Mesendoderm (in vitro differentiated cells): Measurements from ENCODE around the gene ATL2. TPM values are rescaled to one million over a fixed set of nuclear protein-coding genes. Genes with fewer than 3 reads are reported as not detected.
A peak's percentile ranks its signal among the peaks of the same experiment; 100 is the strongest.

Experiments
- DNase-seq: peaks from one replicate; pipeline ENCODE4 v3.0.0; 2013
- H2AK5ac ChIP-seq: 2 replicates; pipeline ENCODE4 v1.6.1; 2013; ENCODE audit warnings: low read length, inconsistent platforms
- H2BK120ac ChIP-seq: 2 replicates; pipeline ENCODE4 v1.6.1; 2013; ENCODE audit warnings: low read depth, mild to moderate bottlenecking, low read length, moderate library complexity, mixed read lengths
- H2BK15ac ChIP-seq: replicated peaks from 2 replicates; pipeline ENCODE4 v1.6.1; 2013; ENCODE audit warnings: low read depth, mild to moderate bottlenecking, moderate library complexity
- H2BK5ac ChIP-seq: 2 replicates; pipeline ENCODE4 v1.6.1; 2013; ENCODE audit warnings: low read length, inconsistent platforms
- H3K18ac ChIP-seq: 2 replicates; pipeline ENCODE4 v1.6.1; 2013; ENCODE audit warnings: mild to moderate bottlenecking, low read length, mixed read lengths
- H3K23ac ChIP-seq: one replicate; pipeline ENCODE4 v1.6.1; 2013; ENCODE audit warnings: low read length
- H3K27ac ChIP-seq: 2 replicates; pipeline ENCODE4 v1.5.1; 2013; ENCODE audit warnings: low read depth, mild to moderate bottlenecking, inconsistent platforms, low read length, moderate library complexity
- H3K27me3 ChIP-seq: 2 replicates; pipeline ENCODE4 v1.6.1; 2013; ENCODE audit warnings: low read length, control low read depth, mild to moderate bottlenecking, inconsistent platforms; ENCODE audit not compliant: insufficient read depth, poor library complexity
- H3K36me3 ChIP-seq: 2 replicates; pipeline ENCODE4 v1.6.1; 2013; ENCODE audit warnings: low read length, inconsistent platforms; ENCODE audit not compliant: control insufficient read depth, insufficient read depth
- H3K4ac ChIP-seq: one replicate; pipeline ENCODE4 v1.6.1; 2013; ENCODE audit warnings: low read depth, mild to moderate bottlenecking, low read length, moderate library complexity
- H3K4me1 ChIP-seq: 2 replicates; pipeline ENCODE4 v1.6.1; 2013; ENCODE audit warnings: low read depth, low read length, inconsistent platforms; ENCODE audit not compliant: control insufficient read depth
- H3K4me2 ChIP-seq: 2 replicates; pipeline ENCODE4 v1.6.1; 2013; ENCODE audit warnings: low read length
- H3K4me3 ChIP-seq: 2 replicates; pipeline ENCODE4 v1.5.1; 2013; ENCODE audit warnings: mild to moderate bottlenecking, low read length
- H3K56ac ChIP-seq: one replicate; pipeline ENCODE4 v1.6.1; 2013; ENCODE audit warnings: low read length
- H3K79me1 ChIP-seq: 2 replicates; pipeline ENCODE4 v1.6.1; 2013; ENCODE audit warnings: low read length, inconsistent platforms
- H3K79me2 ChIP-seq: 2 replicates; pipeline ENCODE4 v1.6.1; 2013; ENCODE audit warnings: mild to moderate bottlenecking, low read length; ENCODE audit not compliant: control insufficient read depth, insufficient read depth
- H3K9ac ChIP-seq: 2 replicates; pipeline ENCODE4 v1.6.1; 2013; ENCODE audit warnings: low read length, inconsistent platforms
- H4K5ac ChIP-seq: one replicate; pipeline ENCODE4 v1.6.1; 2013; ENCODE audit warnings: low read length
- H4K8ac ChIP-seq: one replicate; pipeline ENCODE4 v1.6.1; 2013; ENCODE audit warnings: low read depth, mild to moderate bottlenecking, control low read depth, low read length, moderate library complexity
- WGBS: extraction: QIAGEN DNeasy Blood & Tissue Kit; methylation state at CpG from one replicate; pipeline ENCODE4 v1.1.7; 2013; ENCODE audit warnings: low lambda C conversion rate, missing lambda C conversion rate; ENCODE audit not compliant: insufficient coverage; ENCODE audit errors: extremely low coverage; 5-methylcytosine and 5-hydroxymethylcytosine counted together
- polyA plus RNA-seq, 2 experiments: library from polyadenylated mRNA; stranded (reverse); fragments of 200-250 nt; gene quantifications; one replicate each; pipeline ENCODE4 v1.2.3, GENCODE V29; 2013

The ATL2 gene
- polyA plus RNA-seq (2013, experiment 1 of 2) = 32.1 TPM
- 32.4 TPM for polyA plus RNA-seq (2013, experiment 2 of 2)

- peak; percentile 98 for DNase-seq
- WGBS = no CpG with 5 or more reads among the region's 73 CpGs
- no peak within 1 kb of the TSS for H4K8ac ChIP-seq
These were observed at the start of gene ATL2 for GRCh38 chr2:38377050-38377828. Gene ATL2, minus strand, starts transcription at chr2:38377273. Its CDS starts 13 bp downstream, at chr2:38377260.

GRCh38 chr2:38423763-38424162 lies 46.7 kb upstream of the ATL2 start:
- WGBS = no CpG with 5 or more reads among the region's 3 CpGs
- Histone ChIP-seq H3K4me1 (no peaks in the 10 kb centered on the region), H3K79me2 (no peaks in the 10 kb centered on the region)

More at GRCh38 chr2:38377050-38377828, at the start of gene ATL2:
- peak within 1 kb of the TSS; percentile 95 for H3K9ac ChIP-seq
- H3K79me2 ChIP-seq = peaks cover 40% of the 10 kb centered on the region
- no peaks in the 10 kb centered on the region for H3K27me3 ChIP-seq
- H3K18ac ChIP-seq = peak within 1 kb of the TSS; percentile 46
- H3K4ac ChIP-seq = peak within 1 kb of the TSS; percentile 93
- no peak within 1 kb of the TSS for H2AK5ac ChIP-seq
- H3K4me2 ChIP-seq = peak within 1 kb of the TSS; percentile 73
- H3K23ac ChIP-seq = no peak within 1 kb of the TSS
- H3K79me1 ChIP-seq = peaks cover 2% of the 10 kb centered on the region
- H3K36me3 ChIP-seq = no peaks in the 10 kb centered on the region
- H3K56ac ChIP-seq = peak within 1 kb of the TSS; percentile 99
- H2BK5ac ChIP-seq = peak within 1 kb of the TSS; percentile 73
- H2BK15ac ChIP-seq = no peak within 1 kb of the TSS
- H4K5ac ChIP-seq = no peak within 1 kb of the TSS
- H3K4me1 ChIP-seq = peaks cover 8% of the 10 kb centered on the region
- H3K27ac ChIP-seq = peak within 1 kb of the TSS; percentile 62
- H2BK120ac ChIP-seq = peak within 1 kb of the TSS; percentile 39
- peak within 1 kb of the TSS; percentile 71 for H3K4me3 ChIP-seq

GRCh38 chr2:38421274-38422056 lies 44.4 kb upstream of the ATL2 start:
- Histone ChIP-seq H3K36me3 (no peaks in the 10 kb centered on the region), H2BK5ac (no peak overlapping the region), H3K27ac (no peak overlapping the region), H2BK15ac (no peak overlapping the region), H3K56ac (no peak overlapping the region), H3K27me3 (no peaks in the 10 kb centered on the region), H2BK120ac (no peak overlapping the region), H3K79me1 (no peaks in the 10 kb centered on the region), H3K9ac (no peak overlapping the region), H3K4ac (no peak overlapping the region), H3K4me1 (no peaks in the 10 kb centered on the region), H3K4me2 (no peak overlapping the region), H3K23ac (no peak overlapping the region), H3K4me3 (no peak overlapping the region), H4K5ac (no peak overlapping the region), H2AK5ac (no peak overlapping the region), H3K79me2 (no peaks in the 10 kb centered on the region), H3K18ac (no peak overlapping the region), H4K8ac (no peak overlapping the region)
- no peak for DNase-seq
- no CpG with 5 or more reads among the region's 11 CpGs for WGBS

More at GRCh38 chr2:38423763-38424162, 46.7 kb upstream of the ATL2 start:
- DNase-seq = no peak
- no peak overlapping the region for H3K23ac ChIP-seq
- H3K4me3 ChIP-seq = no peak overlapping the region
- H3K4me2 ChIP-seq = no peak overlapping the region
- no peak overlapping the region for H2BK120ac ChIP-seq
- H3K27ac ChIP-seq = no peak overlapping the region
- H4K8ac ChIP-seq = no peak overlapping the region
- H3K9ac ChIP-seq = no peak overlapping the region
- H3K18ac ChIP-seq = no peak overlapping the region
- no peak overlapping the region for H3K4ac ChIP-seq
- H2BK15ac ChIP-seq = no peak overlapping the region
- H2AK5ac ChIP-seq = no peak overlapping the region
- H3K79me1 ChIP-seq = no peaks in the 10 kb centered on the region
- H2BK5ac ChIP-seq = no peak overlapping the region
- H3K56ac ChIP-seq = no peak overlapping the region
- H3K27me3 ChIP-seq = no peaks in the 10 kb centered on the region
- H3K36me3 ChIP-seq = no peaks in the 10 kb centered on the region
- no peak overlapping the region for H4K5ac ChIP-seq

GRCh38 chr2:38419499-38419898 lies 42.4 kb upstream of the ATL2 start:
- no peak overlapping the region for H2BK15ac ChIP-seq
- no peak overlapping the region for H3K4ac ChIP-seq
- no peak for DNase-seq
- no peaks in the 10 kb centered on the region for H3K79me2 ChIP-seq
- H3K18ac ChIP-seq = no peak overlapping the region
- H3K23ac ChIP-seq = no peak overlapping the region
- no CpG with 5 or more reads among the region's 5 CpGs for WGBS
- no peak overlapping the region for H2BK120ac ChIP-seq
- H3K56ac ChIP-seq = no peak overlapping the region
- H3K79me1 ChIP-seq = no peaks in the 10 kb centered on the region
- no peaks in the 10 kb centered on the region for H3K36me3 ChIP-seq
- no peaks in the 10 kb centered on the region for H3K4me1 ChIP-seq
- no peak overlapping the region for H3K27ac ChIP-seq
- no peak overlapping the region for H4K8ac ChIP-seq
- H4K5ac ChIP-seq = no peak overlapping the region
- no peaks in the 10 kb centered on the region for H3K27me3 ChIP-seq
- no peak overlapping the region for H3K4me2 ChIP-seq
- H3K9ac ChIP-seq = no peak overlapping the region
- H3K4me3 ChIP-seq = no peak overlapping the region
- no peak overlapping the region for H2AK5ac ChIP-seq
- H2BK5ac ChIP-seq = no peak overlapping the region

DNA sequence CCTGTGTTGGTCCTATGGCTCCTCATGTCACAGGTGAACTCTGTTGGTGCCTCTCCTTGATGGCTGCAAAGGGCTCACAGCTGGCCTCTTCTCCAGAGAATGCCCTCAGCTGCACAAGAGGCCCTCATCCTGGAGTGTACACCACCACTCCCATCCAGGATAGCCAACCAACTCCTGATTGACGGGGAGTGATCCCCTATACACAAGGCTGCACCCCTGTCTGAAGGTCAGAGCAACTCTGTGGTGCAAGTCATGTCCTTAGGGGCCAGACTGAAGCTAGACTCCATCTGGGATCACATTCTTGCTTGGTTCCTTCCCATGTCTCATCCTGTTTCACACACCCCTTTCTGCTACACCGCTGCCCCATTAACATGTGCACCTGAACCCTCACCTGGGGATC lies 41.7 kb upstream of the ATL2 start:
- no peak overlapping the region for H2AK5ac ChIP-seq
- H3K79me1 ChIP-seq = no peaks in the 10 kb centered on the region
- no peak overlapping the region for H3K18ac ChIP-seq
- H3K4me2 ChIP-seq = no peak overlapping the region
- no peak overlapping the region for H3K9ac ChIP-seq
- no peak overlapping the region for H4K5ac ChIP-seq
- no peaks in the 10 kb centered on the region for H3K27me3 ChIP-seq
- H3K36me3 ChIP-seq = no peaks in the 10 kb centered on the region
- H3K4me3 ChIP-seq = no peak overlapping the region
- H2BK120ac ChIP-seq = no peak overlapping the region
- WGBS = no CpG with 5 or more reads among the region's 2 CpGs
- no peak overlapping the region for H2BK5ac ChIP-seq
- H3K4ac ChIP-seq = no peak overlapping the region
- no peak overlapping the region for H4K8ac ChIP-seq
- no peak for DNase-seq
- H3K23ac ChIP-seq = no peak overlapping the region
- no peak overlapping the region for H2BK15ac ChIP-seq
- no peak overlapping the region for H3K27ac ChIP-seq
- H3K4me1 ChIP-seq = no peaks in the 10 kb centered on the region
- no peak overlapping the region for H3K56ac ChIP-seq
- H3K79me2 ChIP-seq = no peaks in the 10 kb centered on the region
